ENCODE results near the gene ACTR3C.
A peak's percentile ranks its signal among the peaks of the same experiment; 100 is the strongest.

The ACTR3C gene

GRCh38 chr7:150358988-150359621, 35.8 kb upstream of the ACTR3C start:
- DNase-seq = no peak

GRCh38 chr7:150358433-150358832, 35.1 kb upstream of the ACTR3C start:
- no peak for DNase-seq

- no peak for DNase-seq
These were observed 34.6 kb upstream of the ACTR3C start for GRCh38 chr7:150357771-150358427.

GRCh38 chr7:150357270-150357669, 33.9 kb upstream of the ACTR3C start:
- DNase-seq = no peak

- DNase-seq = peak in 1 of 2 experiments; percentile 17
These were observed 33.0 kb upstream of the ACTR3C start for GRCh38 chr7:150356265-150356897.

GRCh38 chr7:150355666-150356059, 32.3 kb upstream of the ACTR3C start:
- DNase-seq = no peak

- DNase-seq = no peak
These were observed 28.3 kb upstream of the ACTR3C start for GRCh38 chr7:150351587-150352194.

- DNase-seq = no peak
These were observed 23.6 kb upstream of the ACTR3C start for GRCh38 chr7:150346922-150347321.

- no peak for DNase-seq
These were observed 21.7 kb upstream of the ACTR3C start for GRCh38 chr7:150345012-150345411.

GRCh38 chr7:150344299-150344698, 21.0 kb upstream of the ACTR3C start:
- DNase-seq = no peak

- DNase-seq = no peak
These were observed 19.9 kb upstream of the ACTR3C start for GRCh38 chr7:150343225-150343624.

GRCh38 chr7:150342121-150342408, 18.7 kb upstream of the ACTR3C start:
- no peak for DNase-seq

GRCh38 chr7:150341263-150342120, 18.1 kb upstream of the ACTR3C start, which contains the start of gene RARRES2:
TSS of gene RARRES2 (minus strand) at chr7:150341629. CDS start at chr7:150340609, 1,020 bp downstream.
- DNase-seq = no peak

GRCh38 chr7:150340875-150341262, 17.5 kb upstream of the ACTR3C start:
- DNase-seq = no peak

- DNase-seq = no peak
These were observed 16.8 kb upstream of the ACTR3C start for GRCh38 chr7:150340024-150340749.

GRCh38 chr7:150339409-150339809, 16.1 kb upstream of the ACTR3C start:
- DNase-seq = no peak

- DNase-seq = no peak
These were observed 15.0 kb upstream of the ACTR3C start for GRCh38 chr7:150338166-150338829.

GRCh38 chr7:150337659-150338081, 14.3 kb upstream of the ACTR3C start:
- no peak for DNase-seq

- no peak for DNase-seq
These were observed 13.8 kb upstream of the ACTR3C start for GRCh38 chr7:150337179-150337578.

GRCh38 chr7:150336746-150337145, 13.4 kb upstream of the ACTR3C start:
- DNase-seq = no peak

GRCh38 chr7:150335774-150336112, 12.4 kb upstream of the ACTR3C start:
- no peak for DNase-seq

Measured in SW 1271 (cell line).